Endothelial cell (in vitro differentiated cells): ENCODE data around the gene OTOF. TPM values are rescaled to one million over a fixed set of nuclear protein-coding genes. Genes with fewer than 3 reads are reported as not detected.

Experiments
- DNase-seq: peaks from one replicate; pipeline ENCODE4 v3.0.0; 2021; ENCODE audit warnings: low spot score
- H3K27ac Mint-ChIP-seq: one replicate; pipeline ENCODE4 v1.8.0; 2021; ENCODE audit warnings: mixed read lengths, inconsistent platforms; ENCODE audit not compliant: unreplicated experiment
- H3K27me3 Mint-ChIP-seq: one replicate; pipeline ENCODE4 v1.8.0; 2021; ENCODE audit warnings: mild to moderate bottlenecking, moderate library complexity, mixed read lengths, inconsistent platforms; ENCODE audit not compliant: unreplicated experiment
- H3K36me3 Mint-ChIP-seq: one replicate; pipeline ENCODE4 v1.8.0; 2021; ENCODE audit warnings: mild to moderate bottlenecking, low read depth, mixed read lengths, inconsistent platforms; ENCODE audit not compliant: unreplicated experiment
- H3K4me1 Mint-ChIP-seq: one replicate; pipeline ENCODE4 v1.8.0; 2021; ENCODE audit warnings: mild to moderate bottlenecking, mixed read lengths, inconsistent platforms; ENCODE audit not compliant: unreplicated experiment
- H3K4me3 Mint-ChIP-seq: one replicate; pipeline ENCODE4 v1.8.0; 2021; ENCODE audit warnings: mild to moderate bottlenecking, mixed read lengths, inconsistent platforms; ENCODE audit not compliant: unreplicated experiment
- H3K9me3 Mint-ChIP-seq: one replicate; pipeline ENCODE4 v1.8.0; 2021; ENCODE audit warnings: mixed read lengths, inconsistent platforms; ENCODE audit not compliant: unreplicated experiment
- total RNA-seq: library from RNA; stranded (reverse); fragmentation: NEBNext Ultra II Directional; extraction: Animal tissue kit (Norgen Biotek cat#: 25700); gene quantifications from one replicate; pipeline ENCODE4 v1.2.1, GENCODE V29; 2021; ENCODE audit not compliant: unreplicated experiment
- TF ChIP-seq, protein P1 (sequence below): fragments of 200-600 bp; sonication (generic); IDR thresholded peaks from one replicate; pipeline ENCODE4 v1.5.0; 2021; ENCODE audit warnings: antibody characterized with exemption; ENCODE audit not compliant: unreplicated experiment

Gene OTOF
- total RNA-seq, 1 donor from 2014 or later, result 0.13 TPM

DNA sequence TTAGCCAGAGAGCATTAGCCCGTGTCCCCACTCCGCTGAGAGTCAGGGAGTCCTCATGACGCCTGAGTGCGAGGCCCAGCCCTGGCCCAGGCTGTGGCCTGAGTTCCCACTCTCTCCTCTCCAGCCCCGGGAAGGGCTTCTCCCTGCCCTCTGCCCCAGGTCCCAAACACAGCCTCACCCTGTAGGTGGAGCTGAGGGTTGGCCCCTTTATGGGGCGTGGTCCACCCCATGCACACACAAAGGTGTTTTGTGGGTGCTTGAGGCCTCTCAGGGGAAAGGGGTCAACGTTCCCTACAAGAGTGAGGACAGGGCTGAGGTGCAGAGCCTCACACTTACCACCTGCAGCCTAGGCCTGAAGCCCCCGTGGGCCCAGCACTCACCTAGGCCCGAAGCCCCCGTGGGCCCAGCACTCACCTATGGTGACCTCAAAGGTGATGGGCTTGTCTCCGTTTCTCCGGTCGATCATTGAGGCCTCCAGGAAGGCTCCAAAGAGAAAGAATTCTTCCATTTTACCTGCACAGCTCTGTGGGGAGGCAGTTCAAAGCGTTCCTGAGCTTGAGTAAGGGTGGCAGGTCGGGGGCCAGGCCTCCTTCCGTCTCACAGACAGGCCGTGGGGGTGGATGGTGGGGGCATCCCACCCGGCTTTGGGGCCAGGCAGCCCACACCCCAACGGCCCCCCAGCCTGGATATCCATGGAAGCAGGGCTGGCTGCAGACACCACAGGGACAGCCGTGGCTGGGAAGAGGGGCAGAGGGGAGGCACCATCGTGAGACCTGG, 2.1 kb upstream of the OTOF start:
- TF ChIP-seq, protein P1, sequence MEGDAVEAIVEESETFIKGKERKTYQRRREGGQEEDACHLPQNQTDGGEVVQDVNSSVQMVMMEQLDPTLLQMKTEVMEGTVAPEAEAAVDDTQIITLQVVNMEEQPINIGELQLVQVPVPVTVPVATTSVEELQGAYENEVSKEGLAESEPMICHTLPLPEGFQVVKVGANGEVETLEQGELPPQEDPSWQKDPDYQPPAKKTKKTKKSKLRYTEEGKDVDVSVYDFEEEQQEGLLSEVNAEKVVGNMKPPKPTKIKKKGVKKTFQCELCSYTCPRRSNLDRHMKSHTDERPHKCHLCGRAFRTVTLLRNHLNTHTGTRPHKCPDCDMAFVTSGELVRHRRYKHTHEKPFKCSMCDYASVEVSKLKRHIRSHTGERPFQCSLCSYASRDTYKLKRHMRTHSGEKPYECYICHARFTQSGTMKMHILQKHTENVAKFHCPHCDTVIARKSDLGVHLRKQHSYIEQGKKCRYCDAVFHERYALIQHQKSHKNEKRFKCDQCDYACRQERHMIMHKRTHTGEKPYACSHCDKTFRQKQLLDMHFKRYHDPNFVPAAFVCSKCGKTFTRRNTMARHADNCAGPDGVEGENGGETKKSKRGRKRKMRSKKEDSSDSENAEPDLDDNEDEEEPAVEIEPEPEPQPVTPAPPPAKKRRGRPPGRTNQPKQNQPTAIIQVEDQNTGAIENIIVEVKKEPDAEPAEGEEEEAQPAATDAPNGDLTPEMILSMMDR, result no peak
- Mint-ChIP-seq H3K4me3 (no peak overlapping the region), H3K36me3 (no peaks in the 10 kb centered on the region), H3K9me3 (no peaks in the 10 kb centered on the region), H3K27ac (no peak overlapping the region), H3K4me1 (peaks cover 3% of the 10 kb centered on the region), H3K27me3 (peaks cover 10% of the 10 kb centered on the region)
- no peak for DNase-seq

DNA sequence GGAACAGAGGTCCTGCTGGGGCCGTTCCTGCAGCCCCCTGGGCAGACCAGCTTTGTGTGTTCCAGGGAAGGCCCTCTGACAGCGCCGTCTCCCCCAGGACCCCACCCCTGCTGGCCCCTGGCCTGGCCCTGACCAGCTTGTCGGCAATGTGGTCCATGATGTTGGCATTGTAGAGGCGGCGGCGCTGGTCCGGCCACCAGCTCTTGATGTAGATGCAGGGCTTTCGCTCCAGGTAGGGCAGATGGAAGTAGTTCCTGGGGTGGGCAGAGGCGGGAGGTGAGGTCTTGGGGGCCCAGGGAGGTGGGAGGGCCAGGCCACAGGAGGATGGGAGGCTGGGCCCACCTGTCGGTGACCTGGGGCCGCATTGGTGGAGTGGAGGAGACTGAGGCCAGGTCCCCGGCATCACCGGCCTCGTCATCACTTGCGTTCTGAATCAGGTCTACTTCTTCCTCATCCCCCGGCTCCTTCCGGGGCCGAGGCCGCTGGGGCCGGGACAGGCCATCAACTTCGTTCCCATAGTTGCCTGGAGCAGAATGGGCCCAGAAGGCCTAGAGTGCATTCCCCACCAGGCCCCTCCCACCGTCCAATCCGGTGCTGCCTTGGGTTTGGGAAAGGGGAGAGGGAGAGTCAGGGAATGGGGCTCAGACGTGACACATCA, 1.3 kb upstream of the OTOF start:
- Mint-ChIP-seq H3K27ac (no peak overlapping the region), H3K4me3 (no peak overlapping the region), H3K36me3 (no peaks in the 10 kb centered on the region), H3K9me3 (no peaks in the 10 kb centered on the region), H3K27me3 (peaks cover 9% of the 10 kb centered on the region), H3K4me1 (peaks cover 3% of the 10 kb centered on the region)
- no peak for DNase-seq
- TF ChIP-seq, protein P1, result no peak

DNA sequence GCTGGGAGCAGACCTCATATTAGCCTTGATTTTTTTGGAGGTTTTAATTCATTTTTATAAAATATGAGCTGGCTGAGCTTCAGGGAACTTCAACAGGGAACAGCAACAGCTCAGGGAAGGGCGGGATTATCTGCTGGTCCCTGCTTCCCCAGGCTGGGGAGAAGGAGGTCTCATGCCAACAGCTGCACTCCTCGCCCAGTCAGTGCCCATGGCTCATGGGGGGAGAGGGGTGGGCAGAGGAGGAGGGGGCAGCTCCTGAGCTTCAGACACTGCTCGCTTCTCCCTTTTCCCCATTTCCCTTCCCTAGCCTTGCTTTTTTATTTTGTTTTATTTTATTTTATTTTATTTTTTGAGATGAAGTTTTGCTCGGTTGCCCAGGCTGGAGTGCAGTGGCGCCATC, 442 bp upstream of the OTOF start:
- no peaks in the 10 kb centered on the region for H3K9me3 Mint-ChIP-seq
- H3K36me3 Mint-ChIP-seq, result no peaks in the 10 kb centered on the region
- peaks cover 10% of the 10 kb centered on the region for H3K27me3 Mint-ChIP-seq
- DNase-seq, result no peak
- no peak overlapping the region for H3K27ac Mint-ChIP-seq
- no peak overlapping the region for H3K4me3 Mint-ChIP-seq
- peaks cover 3% of the 10 kb centered on the region for H3K4me1 Mint-ChIP-seq
- TF ChIP-seq, protein P1, result no peak

DNA sequence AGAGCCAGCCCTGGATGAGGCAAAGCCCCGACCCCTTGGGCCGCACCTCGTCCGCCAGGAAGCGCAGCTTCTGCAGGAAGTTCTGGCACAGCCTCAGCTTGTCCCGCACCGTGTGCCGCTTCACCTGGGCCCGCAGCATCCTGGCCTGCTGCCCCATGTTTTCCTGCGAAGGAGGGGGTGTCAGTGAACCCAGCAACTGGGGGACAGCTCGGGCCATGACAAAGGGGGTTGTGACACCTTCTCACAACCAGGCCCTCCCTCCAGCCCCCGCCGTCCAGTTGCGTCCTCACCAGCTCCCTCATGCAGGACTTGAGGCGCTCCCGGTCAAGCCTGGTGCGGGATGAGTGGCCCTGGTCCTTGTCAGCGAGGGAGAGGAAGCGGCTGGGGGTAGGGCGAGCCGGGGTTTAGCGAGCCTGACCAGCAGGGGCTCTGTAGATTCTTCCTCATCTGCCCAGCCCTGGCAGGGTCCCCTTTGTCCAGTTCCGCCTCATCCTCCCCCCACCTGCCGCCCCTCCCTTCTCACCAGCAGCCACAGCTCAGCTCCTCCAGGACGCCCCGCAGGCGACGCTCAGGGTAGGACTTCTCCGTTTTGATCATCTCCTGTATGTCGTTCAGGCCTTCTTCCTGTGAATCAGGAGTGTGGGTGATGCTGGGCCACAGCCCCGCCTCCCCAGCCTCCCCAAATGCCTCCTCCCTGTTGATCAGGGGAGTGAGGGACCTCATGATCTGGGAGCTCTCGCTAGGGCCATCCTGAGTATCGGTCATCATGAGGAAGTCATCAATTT, 606 bp downstream of the OTOF start:
- Mint-ChIP-seq H3K36me3 (no peaks in the 10 kb centered on the region), H3K9me3 (no peaks in the 10 kb centered on the region), H3K4me1 (peaks cover 3% of the 10 kb centered on the region), H3K27me3 (peaks cover 9% of the 10 kb centered on the region), H3K4me3 (no peak overlapping the region), H3K27ac (no peak overlapping the region)
- TF ChIP-seq, protein P1, result no peak
- DNase-seq, result no peak
